Measurements from ENCODE around the gene EPHB2. TPM values are rescaled to one million over a fixed set of nuclear protein-coding genes. Genes with fewer than 3 reads are reported as not detected.

EPHB2 gene
- total and polyA plus RNA-seq, 2 of the 8 experiments (the other 6 are each of a cell fraction or from before 2014, with no cell fraction given): 15.8 to 17.2 TPM

DNA sequence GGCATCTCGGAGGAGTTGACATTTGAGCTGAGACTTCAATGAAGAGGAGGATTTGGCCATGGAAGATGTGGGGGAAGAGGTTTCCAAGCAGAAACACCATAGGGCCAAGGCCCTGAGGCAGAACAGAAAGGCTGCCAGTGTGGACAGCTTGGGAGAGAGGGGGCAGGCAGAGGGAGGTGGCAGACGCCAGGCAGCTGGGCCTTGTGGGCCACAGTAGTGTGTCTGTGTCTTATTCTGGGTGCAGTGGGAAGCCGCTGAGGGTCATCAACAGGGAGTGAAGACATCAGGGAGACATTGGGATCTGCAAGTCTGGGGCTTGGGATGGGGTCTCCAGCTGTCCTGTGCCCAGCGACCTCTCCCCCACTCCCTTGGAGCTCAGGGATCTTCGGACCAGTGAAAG is 165.2 kb downstream of the EPHB2 start:
- Histone ChIP-seq H4K91ac (replicated peaks; ENCODE audit: insufficient read length, low read length) (peak overlapping the region; percentile 32), H3K27ac (ENCODE audit: low read depth, low read length) (0 out of 2 replicates have a peak overlapping the region, but pooled peaks have one; percentile 15), H4K8ac (ENCODE audit: extremely low read depth, insufficient read depth, low read length) (no peak overlapping the region), H3K14ac (ENCODE audit: insufficient read length) (no peak overlapping the region), H3K79me1 (ENCODE audit: low read depth, low read length) (no peaks in the 10 kb centered on the region), H3K4me2 (ENCODE audit: insufficient read depth in 1 of 2, low read depth in 2 of 2, low read length in 2 of 2) (no peak overlapping the region), H3K4ac (replicated peaks; ENCODE audit: insufficient read length, low read depth, low read length) (no peak overlapping the region), H3K56ac (replicated peaks; ENCODE audit: insufficient read length, low read depth, low read length) (no peak overlapping the region), H3K79me2 (ENCODE audit: control insufficient read depth in 1 of 2, insufficient read depth in 2 of 2, low read length in 2 of 2) (no peaks in the 10 kb centered on the region), H3K9ac (replicated peaks in 1 of 4; ENCODE audit: extremely low read depth in 1 of 4, low read depth in 3 of 4, low read length in 3 of 4) (no peak overlapping the region), H2BK120ac (replicated peaks; ENCODE audit: low read depth, low read length) (no peak overlapping the region), H3K18ac (ENCODE audit: extremely low read depth, low read length) (peak overlapping the region; percentile 13), H3K4me1 (replicated peaks in 1 of 4; ENCODE audit: control insufficient read depth in 3 of 4, insufficient read depth in 4 of 4, low read length in 3 of 4) (peaks cover 0 to 17% (median 8%) of the 10 kb centered on the region in 4 experiments; a peak in 6 of 7 replicates), H2AFZ (ENCODE audit: low read length) (no peak overlapping the region), H2BK12ac (ENCODE audit: low read depth, low read length) (no peak overlapping the region), H3K23me2 (ENCODE audit: low read depth, low read length) (no peaks in the 10 kb centered on the region), H3K23ac (ENCODE audit: insufficient read length) (no peak overlapping the region), H3K27me3 (replicated peaks in 1 of 4; ENCODE audit: control insufficient read depth in 3 of 4, extremely low read depth in 1 of 4, insufficient read depth in 3 of 4, low read length in 3 of 4) (no peaks in the 10 kb centered on the region), H2BK15ac (ENCODE audit: low read length) (0 out of 2 replicates have a peak overlapping the region, but pooled peaks have one; percentile 53), H3K4me3 (ENCODE audit: extremely low read depth in 1 of 4, insufficient read depth in 2 of 4, low read depth in 3 of 4, low read length in 4 of 4) (no peak overlapping the region), H3K9me3 (ENCODE audit: insufficient read depth in 2 of 2, low read depth in 1 of 2, low read length in 1 of 2) (no peaks in the 10 kb centered on the region), H2BK5ac (ENCODE audit: low read depth, low read length) (peak overlapping the region; percentile 38; the same call in 1 of the 2 replicates), H4K20me1 (replicated peaks in 1 of 2; ENCODE audit: control insufficient read depth in 1 of 2, insufficient read depth in 2 of 2, low read length in 2 of 2) (no peaks in the 10 kb centered on the region), H4K5ac (ENCODE audit: insufficient read length, low read depth, low read length) (no peak overlapping the region), H2AK5ac (ENCODE audit: low read depth, low read length) (no peak overlapping the region), H2BK20ac (ENCODE audit: low read length) (0 out of 2 replicates have a peak overlapping the region, but pooled peaks have one; percentile 25), H3K36me3 (ENCODE audit: control insufficient read depth in 2 of 4, insufficient read depth in 4 of 4, low read length in 3 of 4) (no peaks in the 10 kb centered on the region; a peak in 1 of 8 replicates)
- FAIRE-seq (no peak), DNase-seq (ENCODE audit: low read depth in 1 of 2, low spot score in 2 of 2) (no peak)
- 77% methylated on average over 5 of the region's 5 CpGs; no CpG with 5 or more reads in 1 of the 2 experiments for WGBS, 2 experiments (ENCODE audit: extremely low coverage in 1 of 2, insufficient coverage in 1 of 2, insufficient read length in 1 of 2, insufficient replicate concordance in 2 of 2, low coverage in 1 of 2, low lambda C conversion rate in 2 of 2, missing lambda C conversion rate in 1 of 2)
- ChIA-PET CTCF (ENCODE audit: partially characterized antibody) (interaction anchor here (0.8 to 6.2 kb wide), 6 partner anchors 13 to 208 kb away, joined by 3 to 52 read pairs (median 4); no protein-coding TSS in a partner anchor), POLR2A (ENCODE audit: partially characterized antibody) (no interaction called here)
- TF ChIP-seq CREB1 (IDR thresholded peaks at IDR 0.05) (no peak), SIN3A (conservative IDR thresholded peaks at IDR 0.05 in 1 of 2, IDR thresholded peaks at IDR 0.05 in 1 of 2; ENCODE audit: low read depth in 1 of 2, low read length in 2 of 2) (no peak), FOSL1 (IDR thresholded peaks at IDR 0.05; ENCODE audit: insufficient read depth, low read depth, low read length) (no peak), BACH1 (IDR thresholded peaks at IDR 0.05; ENCODE audit: low read length) (no peak), SP2 (IDR thresholded peaks at IDR 0.05; ENCODE audit: low read length) (no peak), CBX5 (IDR thresholded peaks at IDR 0.05; ENCODE audit: low read depth, low read length) (no peak), EZH2 (IDR thresholded peaks at IDR 0.05; ENCODE audit: low read depth, low read length, severe bottlenecking) (no peak), EP300 (IDR thresholded peaks at IDR 0.05; ENCODE audit: borderline replicate concordance in 1 of 2, low read depth in 2 of 2, low read length in 2 of 2) (no peak)
